LNCaP clone FGC (cell line): ENCODE data around the gene NAA38.
"Not testable (repeated sequence)": the region's sequence is repeated elsewhere in the genome, so short reads cannot be mapped to it uniquely, and the experiment has no call there.

Experiments
- DNase-seq: peaks from one replicate; pipeline ENCODE4 v3.0.0-alpha.2; 2011; ENCODE audit warnings: low read depth
- H3K4me3 ChIP-seq: 2 replicates; pipeline ENCODE4 v1.5.1; 2011; ENCODE audit warnings: mild to moderate bottlenecking, low read depth, low read length, control low read depth
- TF ChIP-seq, protein P1 (sequence below): IDR thresholded peaks from 2 replicates; pipeline ENCODE4 v1.5.1; 2012; ENCODE audit warnings: mild to moderate bottlenecking; ENCODE audit not compliant: control insufficient read depth, insufficient read depth; ENCODE audit errors: extremely low read depth

The NAA38 gene

DNA sequence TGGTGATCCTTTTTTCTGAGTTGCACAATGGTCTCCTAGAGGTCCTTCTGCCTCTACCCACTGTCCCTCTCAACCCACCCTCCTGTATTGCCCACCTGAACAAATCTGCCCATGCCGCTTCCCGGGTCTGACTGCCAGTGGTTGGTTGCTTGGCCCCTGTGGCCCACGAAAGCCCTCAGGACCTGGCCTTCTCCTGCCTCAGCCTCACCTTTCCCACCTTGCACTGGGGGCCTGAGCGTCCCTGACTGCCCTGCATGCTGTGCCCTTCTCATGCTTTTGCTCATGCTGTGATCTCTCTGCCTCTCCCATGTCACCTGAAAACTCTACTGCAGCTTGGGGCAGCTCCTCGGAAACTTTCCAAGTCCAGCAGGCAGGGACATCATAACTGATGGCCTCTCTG lies 37.1 kb downstream of the NAA38 start:
- TF ChIP-seq, protein P1, sequence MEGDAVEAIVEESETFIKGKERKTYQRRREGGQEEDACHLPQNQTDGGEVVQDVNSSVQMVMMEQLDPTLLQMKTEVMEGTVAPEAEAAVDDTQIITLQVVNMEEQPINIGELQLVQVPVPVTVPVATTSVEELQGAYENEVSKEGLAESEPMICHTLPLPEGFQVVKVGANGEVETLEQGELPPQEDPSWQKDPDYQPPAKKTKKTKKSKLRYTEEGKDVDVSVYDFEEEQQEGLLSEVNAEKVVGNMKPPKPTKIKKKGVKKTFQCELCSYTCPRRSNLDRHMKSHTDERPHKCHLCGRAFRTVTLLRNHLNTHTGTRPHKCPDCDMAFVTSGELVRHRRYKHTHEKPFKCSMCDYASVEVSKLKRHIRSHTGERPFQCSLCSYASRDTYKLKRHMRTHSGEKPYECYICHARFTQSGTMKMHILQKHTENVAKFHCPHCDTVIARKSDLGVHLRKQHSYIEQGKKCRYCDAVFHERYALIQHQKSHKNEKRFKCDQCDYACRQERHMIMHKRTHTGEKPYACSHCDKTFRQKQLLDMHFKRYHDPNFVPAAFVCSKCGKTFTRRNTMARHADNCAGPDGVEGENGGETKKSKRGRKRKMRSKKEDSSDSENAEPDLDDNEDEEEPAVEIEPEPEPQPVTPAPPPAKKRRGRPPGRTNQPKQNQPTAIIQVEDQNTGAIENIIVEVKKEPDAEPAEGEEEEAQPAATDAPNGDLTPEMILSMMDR: no peak
- H3K4me3 ChIP-seq: no peak overlapping the region
- DNase-seq: no peak

DNA sequence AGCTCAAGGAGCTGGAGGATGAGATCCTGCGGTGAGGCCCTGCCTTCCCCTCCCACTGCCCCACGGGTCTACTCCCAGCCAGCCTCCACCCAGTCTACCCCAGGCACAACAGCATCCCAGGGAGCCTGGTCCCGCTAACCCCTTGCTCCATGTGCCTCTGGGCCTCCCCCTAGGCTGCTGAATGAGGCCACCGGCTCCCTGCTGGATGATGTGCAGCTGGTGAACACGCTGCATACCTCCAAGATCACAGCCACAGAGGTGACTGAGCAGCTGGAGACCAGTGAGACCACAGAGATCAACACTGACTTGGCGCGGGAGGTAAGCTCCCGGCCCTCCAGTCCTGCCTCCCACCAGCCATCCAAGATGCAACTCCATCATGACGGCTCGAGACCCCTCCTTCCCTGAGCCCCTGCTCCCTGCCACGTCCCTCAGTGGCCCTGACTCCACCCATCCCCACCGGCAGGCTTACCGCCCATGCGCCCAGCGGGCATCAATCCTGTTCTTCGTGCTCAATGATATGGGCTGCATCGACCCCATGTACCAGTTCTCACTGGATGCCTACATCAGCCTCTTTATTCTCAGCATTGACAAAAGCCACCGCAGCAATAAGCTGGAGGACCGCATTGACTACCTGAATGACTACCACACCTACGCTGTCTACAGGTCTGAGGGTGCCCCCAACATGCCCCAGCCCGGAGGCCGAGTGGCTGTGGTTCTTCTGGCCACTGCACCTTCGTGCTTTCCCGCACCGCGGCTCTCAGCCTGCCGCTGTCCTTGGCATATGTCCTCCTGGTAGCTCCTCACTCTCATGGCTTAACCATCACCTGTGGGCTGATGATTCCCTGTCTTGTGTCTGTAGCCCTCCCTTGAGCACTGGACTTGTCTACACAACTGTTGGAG lies 38.4 kb downstream of the NAA38 start:
- TF ChIP-seq, protein P1: no peak
- DNase-seq: no peak
- no peak overlapping the region for H3K4me3 ChIP-seq

DNA sequence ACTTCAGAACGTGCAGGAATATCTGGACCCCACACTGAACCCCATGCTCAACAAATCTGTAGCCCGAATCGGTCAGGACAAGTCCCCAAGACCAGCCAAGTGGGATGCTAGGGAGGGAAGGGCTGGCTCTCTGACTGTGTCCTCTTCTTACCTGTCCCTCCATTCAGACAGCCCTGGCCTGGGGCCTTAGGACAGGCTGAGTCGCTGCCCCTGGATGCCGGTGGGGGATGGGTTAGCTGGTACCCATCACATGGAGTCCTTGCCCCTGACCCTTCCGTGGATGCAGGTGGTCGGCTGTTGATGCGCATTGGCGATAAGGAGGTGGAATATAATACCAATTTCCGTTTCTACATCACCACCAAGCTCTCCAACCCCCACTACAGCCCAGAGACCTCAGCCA lies 39.3 kb downstream of the NAA38 start:
- DNase-seq: no peak
- TF ChIP-seq, protein P1: no peak

DNA sequence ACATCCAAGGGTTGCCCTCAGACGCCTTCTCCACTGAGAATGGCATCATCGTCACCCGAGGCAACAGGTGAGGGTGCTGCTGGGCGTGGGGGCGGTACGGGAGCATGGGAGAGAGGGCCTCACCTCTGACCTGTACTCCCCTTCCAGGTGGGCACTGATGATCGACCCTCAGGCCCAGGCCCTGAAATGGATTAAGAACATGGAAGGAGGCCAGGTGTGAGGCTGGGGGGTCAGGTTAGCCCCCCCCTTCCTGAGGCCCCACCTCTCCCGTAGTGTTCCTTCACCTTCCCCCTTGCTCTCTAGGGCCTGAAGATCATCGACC lies 39.8 kb downstream of the NAA38 start:
- no peak for DNase-seq
- TF ChIP-seq, protein P1: no peak
- no peak overlapping the region for H3K4me3 ChIP-seq

More for the DNA sequence above, 39.3 kb downstream of the NAA38 start:
- H3K4me3 ChIP-seq: no peak overlapping the region

DNA sequence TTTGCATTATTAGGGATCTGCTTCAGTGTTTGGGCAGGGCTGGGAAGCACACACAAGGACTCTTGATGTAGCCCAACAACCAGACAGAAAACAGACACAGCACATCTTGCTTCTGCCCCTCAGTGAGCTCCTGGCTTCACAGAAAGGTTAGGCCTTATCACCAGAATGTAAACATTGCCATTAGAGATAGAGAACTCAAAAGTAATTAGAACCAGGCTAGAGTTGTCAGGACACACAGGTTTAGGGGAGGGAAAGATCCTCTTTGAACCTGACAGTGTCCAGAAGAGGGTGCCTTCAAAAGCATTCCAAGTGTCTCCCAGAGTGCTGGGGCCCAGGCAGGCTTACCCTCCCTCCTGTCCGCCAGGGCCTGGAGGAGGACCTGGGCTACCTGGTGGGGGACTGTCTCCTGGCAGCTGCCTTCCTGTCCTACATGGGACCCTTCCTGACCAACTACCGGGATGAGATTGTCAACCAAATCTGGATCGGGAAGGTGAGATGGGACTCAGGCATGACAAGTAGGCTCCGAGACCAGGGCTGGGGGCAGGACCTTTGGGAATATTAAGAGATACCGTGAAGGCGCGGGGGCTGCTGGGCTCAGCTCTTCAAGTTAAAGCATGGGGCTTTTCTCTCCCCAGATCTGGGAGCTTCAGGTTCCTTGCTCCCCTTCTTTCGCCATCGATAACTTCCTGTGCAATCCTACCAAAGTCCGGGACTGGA lies 40.3 kb downstream of the NAA38 start:
- no peak overlapping the region for H3K4me3 ChIP-seq
- TF ChIP-seq, protein P1: no peak

DNA sequence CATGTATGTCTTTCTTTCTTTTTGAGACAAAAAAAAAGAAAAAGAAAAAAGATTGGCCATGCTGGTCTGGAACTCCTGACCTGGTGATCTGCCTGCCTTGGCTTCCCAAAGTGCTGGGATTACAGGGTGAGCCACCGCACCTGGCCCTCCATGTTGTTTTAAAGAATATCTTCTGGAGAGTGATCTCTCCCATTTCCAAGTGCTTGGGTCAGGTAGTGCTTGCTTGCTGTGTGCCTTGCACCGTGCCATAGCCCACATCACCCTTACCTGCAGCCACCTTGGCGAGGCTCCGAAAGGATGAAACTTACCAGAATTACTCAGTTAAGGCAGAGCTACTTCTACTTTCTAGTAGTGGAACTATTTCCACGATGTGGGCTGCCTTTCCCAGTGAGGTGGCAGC lies 42.4 kb downstream of the NAA38 start:
- TF ChIP-seq, protein P1: no peak
- H3K4me3 ChIP-seq: no peak overlapping the region
- no peak for DNase-seq

More for the DNA sequence above, 40.3 kb downstream of the NAA38 start:
- DNase-seq: no peak

DNA sequence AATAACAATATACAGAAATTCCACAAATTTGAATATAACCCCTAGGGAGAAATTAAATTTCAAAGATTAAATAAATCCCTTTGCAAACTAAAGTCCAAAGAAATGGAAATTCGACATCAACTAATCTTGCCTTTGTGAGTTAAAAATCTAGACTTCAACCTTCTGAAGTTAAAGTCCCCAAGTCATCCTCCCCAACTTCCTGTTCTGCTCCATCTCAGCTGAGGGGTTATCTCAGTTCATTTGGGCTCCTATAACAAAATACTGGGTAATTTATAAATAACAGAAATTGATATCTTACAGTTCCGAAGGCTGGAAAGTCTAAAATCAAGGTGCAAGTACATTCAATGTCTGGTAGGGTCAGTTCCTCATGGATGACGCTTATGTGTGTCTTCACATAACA lies 46.1 kb downstream of the NAA38 start:
- H3K4me3 ChIP-seq: no peak overlapping the region
- no peak for DNase-seq

DNA sequence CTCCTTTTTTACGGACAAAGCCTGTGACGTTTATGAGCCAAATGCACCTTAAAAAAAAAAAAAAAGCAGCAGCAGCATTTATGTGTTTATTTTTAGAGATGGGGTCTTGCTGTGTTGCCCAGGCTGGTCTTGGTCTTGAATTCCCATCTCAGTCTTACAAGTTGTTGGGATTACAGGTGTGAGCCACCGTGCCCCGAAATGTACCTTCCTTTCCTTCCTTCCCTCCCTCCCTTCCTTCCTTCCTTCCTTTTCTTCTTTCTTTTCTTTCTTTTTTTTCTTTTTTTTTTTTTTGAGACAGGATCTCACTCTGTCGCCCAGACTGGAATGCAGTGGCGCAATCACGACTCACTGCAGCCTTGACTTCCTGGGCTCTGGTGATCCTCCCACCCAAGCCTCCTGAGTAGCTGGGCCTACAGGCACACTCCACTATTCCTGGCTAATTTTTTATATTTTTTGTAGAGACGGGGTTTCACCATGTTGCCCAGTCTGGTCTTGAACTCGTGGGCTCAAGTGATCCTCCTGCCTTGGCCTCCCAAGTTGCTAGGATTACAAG lies 47.5 kb downstream of the NAA38 start:
- not testable (repeated sequence) for DNase-seq, H3K4me3 ChIP-seq

More for the DNA sequence above, 46.1 kb downstream of the NAA38 start:
- TF ChIP-seq, protein P1: no peak
